HFF-Myc (cell line): ENCODE data around the gene ANAPC1.
"Not testable (repeated sequence)": the region's sequence is repeated elsewhere in the genome, so short reads cannot be mapped to it uniquely, and the experiment has no call there.

Experiments used
- DNase-seq: peaks from one replicate; pipeline ENCODE4 v3.0.0-alpha.2; 2011; ENCODE audit warnings: low read depth; ENCODE audit errors: extremely low read depth
- H3K4me3 ChIP-seq: replicated peaks from 2 replicates; pipeline ENCODE4 v1.5.1; 2011; ENCODE audit warnings: low read depth, mild to moderate bottlenecking, control low read depth, low read length

ANAPC1 gene

GRCh38 chr2:111790633-111791032, 93.4 kb downstream of the ANAPC1 start:
- not testable (repeated sequence) for H3K4me3 ChIP-seq, DNase-seq

GRCh38 chr2:111784081-111784480, 99.9 kb downstream of the ANAPC1 start:
- DNase-seq, H3K4me3 ChIP-seq: not testable (repeated sequence)

GRCh38 chr2:111782195-111782594, 101.8 kb downstream of the ANAPC1 start:
- DNase-seq, H3K4me3 ChIP-seq: not testable (repeated sequence)

GRCh38 chr2:111781443-111782094, 102.4 kb downstream of the ANAPC1 start:
- DNase-seq, H3K4me3 ChIP-seq: not testable (repeated sequence)

GRCh38 chr2:111777155-111777554, 106.8 kb downstream of the ANAPC1 start:
- not testable (repeated sequence) for DNase-seq, H3K4me3 ChIP-seq

GRCh38 chr2:111776296-111776695, 107.7 kb downstream of the ANAPC1 start:
- not testable (repeated sequence) for H3K4me3 ChIP-seq, DNase-seq

- not testable (repeated sequence) for DNase-seq, H3K4me3 ChIP-seq
Observed at GRCh38 chr2:111772180-111772579, 111.8 kb downstream of the ANAPC1 start.

- not testable (repeated sequence) for DNase-seq, H3K4me3 ChIP-seq
Observed at GRCh38 chr2:111770916-111771658, 112.9 kb downstream of the ANAPC1 start.

GRCh38 chr2:111768266-111769190, 115.5 kb downstream of the ANAPC1 start:
- H3K4me3 ChIP-seq = not testable (repeated sequence)

GRCh38 chr2:111767087-111767486, 116.9 kb downstream of the ANAPC1 start:
- DNase-seq = not testable (repeated sequence)

More at GRCh38 chr2:111768266-111769190, 115.5 kb downstream of the ANAPC1 start:
- DNase-seq = not testable (repeated sequence)

GRCh38 chr2:111766295-111766694, 117.7 kb downstream of the ANAPC1 start:
- H3K4me3 ChIP-seq, DNase-seq: not testable (repeated sequence)

More at GRCh38 chr2:111767087-111767486, 116.9 kb downstream of the ANAPC1 start:
- not testable (repeated sequence) for H3K4me3 ChIP-seq

GRCh38 chr2:111764151-111764550, 119.8 kb downstream of the ANAPC1 start:
- not testable (repeated sequence) for H3K4me3 ChIP-seq, DNase-seq

- DNase-seq, H3K4me3 ChIP-seq: not testable (repeated sequence)
Observed at GRCh38 chr2:111760697-111761284, 123.2 kb downstream of the ANAPC1 start.

- not testable (repeated sequence) for H3K4me3 ChIP-seq, DNase-seq
Observed at GRCh38 chr2:111752533-111752932, 131.5 kb downstream of the ANAPC1 start.

GRCh38 chr2:111750641-111751040, 133.4 kb downstream of the ANAPC1 start:
- DNase-seq, H3K4me3 ChIP-seq: not testable (repeated sequence)

- H3K4me3 ChIP-seq, DNase-seq: not testable (repeated sequence)
Observed at GRCh38 chr2:111748429-111748828, 135.6 kb downstream of the ANAPC1 start.
